Body of pancreas (tissue), 4 donors: ENCODE data around the gene LRP2. TPM values are rescaled to one million over a fixed set of nuclear protein-coding genes. Genes with fewer than 3 reads are reported as not detected.
A peak's percentile ranks its signal among the peaks of the same experiment; 100 is the strongest.
"Not testable (repeated sequence)": the region's sequence is repeated elsewhere in the genome, so short reads cannot be mapped to it uniquely, and the experiment has no call there.

Experiments used
- ATAC-seq: fragments of 150-250 bp; one replicate; pipeline ENCODE4 v1.9.1; 2016
- DNase-seq, 4 donors: peaks; one replicate each; pipeline ENCODE4 v3.0.0-alpha.2; 2019
- H3K27ac ChIP-seq, 4 donors: fragments of 200-600 bp; sonication (generic); 1 replicate in 3 of 4; 2 replicates in 1 of 4; pipeline versions ENCODE4 v1.5.1 to v1.6.1; 2016 to 2019; ENCODE audit warnings: mild to moderate bottlenecking in 1 of 4, mixed read lengths in 1 of 4, moderate library complexity in 1 of 4
- H3K27me3 ChIP-seq, 2 donors: fragments of 200-600 bp; sonication (generic); one replicate each; pipeline ENCODE4 v1.6.0; 2016; ENCODE audit warnings: mild to moderate bottlenecking in 1 of 2
- H3K36me3 ChIP-seq, 2 donors: fragments of 200-600 bp; sonication (generic); replicated peaks in 1 of 2; 2 replicates each; pipeline ENCODE4 v1.5.1; 2016; ENCODE audit warnings: low read depth in 2 of 2; ENCODE audit not compliant: insufficient read depth in 1 of 2
- H3K4me1 ChIP-seq: fragments of 200-600 bp; sonication (generic); one replicate; pipeline ENCODE4 v1.6.0; 2016
- H3K4me3 ChIP-seq, 2 donors: fragments of 200-600 bp; sonication (generic); 1 replicate in 1 of 2; 2 replicates in 1 of 2; pipeline ENCODE4 v1.5.1; 2016 to 2019
- H3K9me3 ChIP-seq, 3 donors: fragments of 200-600 bp; sonication (generic); 1 replicate in 2 of 3; 2 replicates in 1 of 3; pipeline ENCODE4 v1.5.1; 2016
- CTCF ChIP-seq, 7 experiments: fragments of 450-650 bp in 4 of 7; fragments of 200-600 bp in 3 of 7; sonication (generic) in 3 of 7; IDR thresholded peaks; one replicate each; pipeline ENCODE4 v1.5.1; 2016 to 2019; ENCODE audit warnings: antibody characterized with exemption in 7 of 7
- POLR2A ChIP-seq, 3 donors: fragments of 450-650 bp; IDR thresholded peaks; one replicate each; pipeline ENCODE4 v1.6.1; 2016; ENCODE audit warnings: antibody characterized with exemption in 3 of 3, mild to moderate bottlenecking in 2 of 3
- WGBS, 2 donors: methylation state at CpG; one replicate each; pipeline ENCODE4 v1.1.5; 2017; 5-methylcytosine and 5-hydroxymethylcytosine counted together
- intact Hi-C: fragments of 100-400 bp; cut with DNase I; formaldehyde crosslinking; loops from one replicate; pipeline ENCODE4 v1.15.1; 2023
- total RNA-seq, 2 donors: library from RNA; depleted of rRNA; stranded (reverse); fragments of >200 nt; gene quantifications; one replicate each; pipeline ENCODE4 v1.1.0, GENCODE V29; 2016

LRP2 gene
- total RNA-seq, 2 donors from 2014 or later: under 0.01 TPM; not detected in 1

- Histone ChIP-seq H3K9me3 (no peaks in the 10 kb centered on the region), H3K4me1 (no peaks in the 10 kb centered on the region), H3K27ac (no peak overlapping the region), H3K36me3 (no peaks in the 10 kb centered on the region), H3K27me3 (no peaks in the 10 kb centered on the region), H3K4me3 (no peak overlapping the region)
- DNase-seq (no peak), ATAC-seq (no peak)
- TF ChIP-seq CTCF (IDR thresholded peaks at IDR 0.05) (no peak), POLR2A (IDR thresholded peaks at IDR 0.05) (no peak)
- WGBS, 2 donors: 65 to 66% methylated on average over 8 of the region's 8 CpGs
- intact Hi-C loops: loop anchor here (10.0 kb wide), 1 partner anchor 165 kb away; no protein-coding TSS in a partner anchor
Measured at GRCh38 chr2:169139993-169140767, 222.2 kb downstream of the LRP2 start.

GRCh38 chr2:169139145-169139544, 223.2 kb downstream of the LRP2 start:
- H3K4me3 ChIP-seq: no peak overlapping the region
- no peaks in the 10 kb centered on the region for H3K4me1 ChIP-seq
- 68 to 75% methylated on average over 7 of the region's 7 CpGs for WGBS, 2 donors

GRCh38 chr2:169137924-169138323, 224.4 kb downstream of the LRP2 start:
- intact Hi-C loops: loop anchor here (10.0 kb wide), 1 partner anchor 163 kb away; no protein-coding TSS in a partner anchor
- H3K27ac ChIP-seq: no peak overlapping the region
- no peaks in the 10 kb centered on the region for H3K4me1 ChIP-seq
- no peak overlapping the region for H3K4me3 ChIP-seq
- no peaks in the 10 kb centered on the region for H3K9me3 ChIP-seq
- ATAC-seq: no peak
- no peaks in the 10 kb centered on the region for H3K36me3 ChIP-seq
- WGBS, 2 donors: 39 to 44% methylated on average over 2 of the region's 2 CpGs
- no peak for TF ChIP-seq CTCF (IDR thresholded peaks at IDR 0.05)
- TF ChIP-seq POLR2A (IDR thresholded peaks at IDR 0.05): no peak
- no peak for DNase-seq
- H3K27me3 ChIP-seq: no peaks in the 10 kb centered on the region

More at GRCh38 chr2:169139145-169139544, 223.2 kb downstream of the LRP2 start:
- no peaks in the 10 kb centered on the region for H3K36me3 ChIP-seq
- no peaks in the 10 kb centered on the region for H3K9me3 ChIP-seq
- TF ChIP-seq CTCF (IDR thresholded peaks at IDR 0.05): no peak
- ATAC-seq (no peak), DNase-seq (no peak)
- intact Hi-C loops: loop anchor here (10.0 kb wide), 1 partner anchor 164 kb away; no protein-coding TSS in a partner anchor
- H3K27ac ChIP-seq: no peak overlapping the region
- H3K27me3 ChIP-seq: no peaks in the 10 kb centered on the region

- DNase-seq (peak in 1 of 4 donors; percentile 18), ATAC-seq (no peak)
- intact Hi-C loops: loop anchor here (10.0 kb wide), 1 partner anchor 162 kb away; no protein-coding TSS in a partner anchor
- H3K36me3 ChIP-seq: no peaks in the 10 kb centered on the region
- no peaks in the 10 kb centered on the region for H3K27me3 ChIP-seq
- WGBS, 2 donors: 63 to 66% methylated on average over 3 of the region's 3 CpGs
- no peaks in the 10 kb centered on the region for H3K4me1 ChIP-seq
- H3K9me3 ChIP-seq: no peaks in the 10 kb centered on the region
- TF ChIP-seq POLR2A (IDR thresholded peaks at IDR 0.05) (no peak), CTCF (IDR thresholded peaks at IDR 0.05) (no peak)
- H3K4me3 ChIP-seq: no peak overlapping the region
- H3K27ac ChIP-seq: no peak overlapping the region
Measured at GRCh38 chr2:169136885-169137534, 225.3 kb downstream of the LRP2 start.

GRCh38 chr2:169136428-169136827, 225.9 kb downstream of the LRP2 start:
- not testable (repeated sequence) for DNase-seq, H3K9me3 ChIP-seq, H3K36me3 ChIP-seq, H3K27ac ChIP-seq, ATAC-seq, H3K4me1 ChIP-seq, H3K4me3 ChIP-seq, H3K27me3 ChIP-seq
- intact Hi-C loops: loop anchor here (10.0 kb wide), 1 partner anchor 162 kb away; no protein-coding TSS in a partner anchor
- WGBS, 2 donors: 64 to 83% methylated on average over 5 of the region's 5 CpGs

GRCh38 chr2:169134272-169134671, 228.1 kb downstream of the LRP2 start:
- not testable (repeated sequence) for H3K27ac ChIP-seq, H3K4me3 ChIP-seq, H3K36me3 ChIP-seq, H3K9me3 ChIP-seq, ATAC-seq, DNase-seq, H3K4me1 ChIP-seq, H3K27me3 ChIP-seq
- intact Hi-C loops: loop anchor here (10.0 kb wide), 1 partner anchor 159 kb away; no protein-coding TSS in a partner anchor
- 69 to 84% methylated on average over 6 of the region's 6 CpGs for WGBS, 2 donors
